IMR-90 (cell line): ENCODE results near the gene FGF3.

Experiments used
- BHLHE40 ChIP-seq: fragments of 150-350 bp; IDR thresholded peaks from 2 replicates; pipeline ENCODE4 v1.6.1; 2016; ENCODE audit warnings: mild to moderate bottlenecking, low read depth, low read length
- CEBPB ChIP-seq: IDR thresholded peaks from 2 replicates; pipeline ENCODE4 v1.6.1; 2012; ENCODE audit warnings: low read depth, low read length, improper control_type of control experiment
- MAFK ChIP-seq: IDR thresholded peaks from 2 replicates; pipeline ENCODE4 v1.6.1; 2012; ENCODE audit warnings: low read depth, low read length, improper control_type of control experiment
- MAZ ChIP-seq: IDR thresholded peaks from 2 replicates; pipeline ENCODE4 v1.6.1; 2012; ENCODE audit warnings: low read depth, mild to moderate bottlenecking, low read length, improper control_type of control experiment, moderate library complexity, borderline replicate concordance
- NFE2L2 ChIP-seq: fragments of 150-350 bp; IDR thresholded peaks from 2 replicates; pipeline ENCODE4 v1.6.1; 2016; ENCODE audit warnings: low read depth, mild to moderate bottlenecking, low read length
- POLR2A ChIP-seq: IDR thresholded peaks from 2 replicates; pipeline ENCODE4 v1.6.1; 2012; ENCODE audit warnings: mild to moderate bottlenecking, low read depth, low read length
- RAD21 ChIP-seq: IDR thresholded peaks from 2 replicates; pipeline ENCODE4 v1.6.1; 2012; ENCODE audit warnings: low read length, improper control_type of control experiment
- RFX5 ChIP-seq: IDR thresholded peaks from 2 replicates; pipeline ENCODE4 v1.8.0; 2012; ENCODE audit warnings: low read depth, mild to moderate bottlenecking, low read length, moderate library complexity
- SMC3 ChIP-seq: fragments of 150-350 bp; IDR thresholded peaks from 2 replicates; pipeline ENCODE4 v1.6.1; 2016; ENCODE audit warnings: low read depth, mild to moderate bottlenecking, antibody characterized with exemption, low read length, moderate library complexity
- TF ChIP-seq, protein P1 (sequence below): conservative IDR thresholded peaks from 2 replicates; pipeline ENCODE4 v1.5.1; 2012; ENCODE audit warnings: mild to moderate bottlenecking, low read depth, low read length, improper control_type of control experiment
- TF ChIP-seq, protein P2 (sequence below): fragments of 150-350 bp; IDR thresholded peaks from 2 replicates; pipeline ENCODE4 v1.6.1; 2016; ENCODE audit warnings: low read depth, mild to moderate bottlenecking, low read length, moderate library complexity, borderline replicate concordance

DNA sequence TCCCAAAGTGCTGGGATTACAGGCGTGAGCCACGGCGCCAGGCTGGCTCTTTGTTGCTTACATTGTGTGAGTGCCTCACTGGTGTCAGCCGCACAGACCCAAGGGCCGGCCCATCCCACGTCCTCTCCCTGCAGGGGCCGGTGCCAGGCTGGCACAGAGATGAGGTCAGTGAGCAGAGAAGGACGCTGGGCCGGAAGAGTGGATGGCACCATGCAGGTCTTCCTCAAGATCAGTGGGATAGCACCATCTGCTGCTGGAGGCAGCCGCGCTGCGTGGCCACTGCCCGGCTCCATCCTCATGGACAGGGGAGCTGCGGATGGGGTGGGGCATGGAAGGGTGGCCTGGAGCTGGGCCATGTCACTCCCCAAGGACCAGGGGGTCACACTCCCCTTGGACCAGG, 22.1 kb downstream of the FGF3 start:
- TF ChIP-seq MAZ: no peak
- no peak for TF ChIP-seq POLR2A
- TF ChIP-seq, protein P1, sequence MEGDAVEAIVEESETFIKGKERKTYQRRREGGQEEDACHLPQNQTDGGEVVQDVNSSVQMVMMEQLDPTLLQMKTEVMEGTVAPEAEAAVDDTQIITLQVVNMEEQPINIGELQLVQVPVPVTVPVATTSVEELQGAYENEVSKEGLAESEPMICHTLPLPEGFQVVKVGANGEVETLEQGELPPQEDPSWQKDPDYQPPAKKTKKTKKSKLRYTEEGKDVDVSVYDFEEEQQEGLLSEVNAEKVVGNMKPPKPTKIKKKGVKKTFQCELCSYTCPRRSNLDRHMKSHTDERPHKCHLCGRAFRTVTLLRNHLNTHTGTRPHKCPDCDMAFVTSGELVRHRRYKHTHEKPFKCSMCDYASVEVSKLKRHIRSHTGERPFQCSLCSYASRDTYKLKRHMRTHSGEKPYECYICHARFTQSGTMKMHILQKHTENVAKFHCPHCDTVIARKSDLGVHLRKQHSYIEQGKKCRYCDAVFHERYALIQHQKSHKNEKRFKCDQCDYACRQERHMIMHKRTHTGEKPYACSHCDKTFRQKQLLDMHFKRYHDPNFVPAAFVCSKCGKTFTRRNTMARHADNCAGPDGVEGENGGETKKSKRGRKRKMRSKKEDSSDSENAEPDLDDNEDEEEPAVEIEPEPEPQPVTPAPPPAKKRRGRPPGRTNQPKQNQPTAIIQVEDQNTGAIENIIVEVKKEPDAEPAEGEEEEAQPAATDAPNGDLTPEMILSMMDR: 0 out of 2 replicates have a peak, but pooled peaks have one; percentile 23
- no peak for TF ChIP-seq BHLHE40
- no peak for TF ChIP-seq CEBPB
- TF ChIP-seq, protein P2, sequence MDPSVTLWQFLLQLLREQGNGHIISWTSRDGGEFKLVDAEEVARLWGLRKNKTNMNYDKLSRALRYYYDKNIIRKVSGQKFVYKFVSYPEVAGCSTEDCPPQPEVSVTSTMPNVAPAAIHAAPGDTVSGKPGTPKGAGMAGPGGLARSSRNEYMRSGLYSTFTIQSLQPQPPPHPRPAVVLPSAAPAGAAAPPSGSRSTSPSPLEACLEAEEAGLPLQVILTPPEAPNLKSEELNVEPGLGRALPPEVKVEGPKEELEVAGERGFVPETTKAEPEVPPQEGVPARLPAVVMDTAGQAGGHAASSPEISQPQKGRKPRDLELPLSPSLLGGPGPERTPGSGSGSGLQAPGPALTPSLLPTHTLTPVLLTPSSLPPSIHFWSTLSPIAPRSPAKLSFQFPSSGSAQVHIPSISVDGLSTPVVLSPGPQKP: no peak
- TF ChIP-seq RAD21: peak; percentile 28; the same call in 1 of the 2 replicates
- no peak for TF ChIP-seq MAFK
- TF ChIP-seq RFX5: no peak
- no peak for TF ChIP-seq SMC3
- no peak for TF ChIP-seq NFE2L2
